ENCODE data around the gene TBC1D20.
"Not testable (repeated sequence)": the region's sequence is repeated elsewhere in the genome, so short reads cannot be mapped to it uniquely, and the experiment has no call there.

The TBC1D20 gene

DNA sequence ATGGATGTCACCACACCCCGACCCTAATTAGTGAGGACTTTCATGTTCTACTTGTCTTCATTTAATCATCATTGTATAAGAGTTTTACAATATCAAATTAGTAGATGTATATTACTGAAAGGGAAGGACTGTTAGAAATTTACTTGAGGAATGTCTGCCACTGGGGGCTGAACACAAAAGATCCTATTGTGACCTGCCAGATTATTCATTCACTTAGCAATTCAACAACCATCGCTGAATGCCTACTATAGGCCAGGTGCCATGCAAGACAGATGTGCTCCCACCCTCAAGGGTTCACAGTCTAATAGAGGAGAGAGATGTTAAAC lies 62.2 kb downstream of the TBC1D20 start:
- no peak for DNase-seq

DNA sequence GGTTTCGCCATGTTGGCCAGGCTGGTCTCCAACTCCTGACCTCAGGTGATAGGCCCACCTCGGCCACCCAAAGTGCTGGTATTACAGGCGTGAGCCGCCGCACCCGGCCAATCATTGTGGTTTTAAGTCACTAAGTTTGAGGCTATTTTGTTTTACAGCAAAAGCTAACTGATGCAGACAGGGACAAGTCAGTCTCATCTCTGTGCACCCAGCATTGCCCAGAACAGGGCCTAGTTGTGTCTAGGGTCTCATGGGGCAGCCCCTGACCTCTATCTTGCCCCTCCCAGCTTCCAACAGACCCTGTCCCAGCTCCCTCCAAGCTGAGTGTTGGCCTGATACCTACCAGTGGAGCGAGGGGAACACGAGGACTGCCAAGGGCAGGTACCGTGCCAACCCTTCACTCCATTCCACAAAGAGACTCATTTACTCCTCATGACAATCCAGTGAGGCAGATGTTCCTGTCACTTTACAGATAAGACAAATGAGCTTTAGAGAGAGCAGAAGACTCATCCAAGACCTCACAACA lies 63.1 kb downstream of the TBC1D20 start:
- DNase-seq = no peak

- DNase-seq = no peak
Measured at GRCh38 chr20:397432-398237, 64.7 kb downstream of the TBC1D20 start.

GRCh38 chr20:396619-397431 lies 65.5 kb downstream of the TBC1D20 start:
- DNase-seq = no peak

- DNase-seq = no peak
Measured at GRCh38 chr20:396252-396618, 66.1 kb downstream of the TBC1D20 start.

DNA sequence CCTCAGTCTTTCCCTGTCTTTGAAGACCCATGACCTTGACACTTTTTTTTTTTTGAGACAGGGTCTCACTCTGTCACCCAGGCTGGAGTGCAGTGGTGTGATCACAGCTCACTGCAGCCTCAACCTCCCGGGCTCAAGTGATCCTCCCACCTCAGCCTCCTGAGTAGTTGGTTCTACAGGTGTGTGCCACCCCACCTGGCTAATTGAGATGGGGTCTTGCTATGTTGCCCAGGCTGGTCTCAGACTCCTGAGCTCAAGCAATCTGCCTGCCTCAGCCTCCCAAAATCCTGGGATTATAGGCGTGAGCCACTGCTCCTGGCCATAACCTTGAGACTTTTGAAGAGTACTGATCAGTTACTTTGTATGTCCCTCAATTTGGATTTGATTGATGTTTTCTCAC lies 69.0 kb downstream of the TBC1D20 start:
- DNase-seq = not testable (repeated sequence)

DNA sequence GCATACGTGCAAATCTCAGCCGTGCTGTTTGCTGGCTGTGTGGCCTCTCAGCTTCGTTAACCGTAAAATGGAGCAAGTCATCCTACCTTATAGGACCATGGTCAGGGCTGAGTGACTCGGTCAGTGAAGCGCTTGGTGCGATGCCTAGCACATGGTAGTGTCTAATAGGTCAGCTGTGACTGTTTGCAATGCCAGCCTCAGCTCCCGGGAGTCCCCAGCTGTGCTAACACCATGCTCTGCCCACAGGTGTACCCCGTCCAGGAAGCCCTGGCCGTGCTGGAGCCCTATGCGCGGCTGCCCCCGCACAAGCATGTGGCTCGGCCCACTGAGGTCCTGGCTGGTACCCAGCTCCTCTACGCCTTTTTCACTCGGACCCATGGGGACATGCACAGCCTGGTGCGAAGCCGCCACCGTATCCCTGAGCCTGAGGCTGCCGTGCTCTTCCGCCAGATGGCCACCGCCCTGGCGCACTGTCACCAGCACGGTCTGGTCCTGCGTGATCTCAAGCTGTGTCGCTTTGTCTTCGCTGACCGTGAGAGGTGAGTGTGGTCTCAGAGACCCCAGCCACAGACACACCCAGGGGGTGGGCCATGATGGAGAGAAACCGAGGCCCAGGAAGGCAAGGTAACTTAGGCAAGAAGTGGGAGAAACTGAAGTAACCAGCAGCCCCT lies 71.2 kb downstream of the TBC1D20 start:
- DNase-seq = no peak

GRCh38 chr20:389220-389619 lies 73.1 kb downstream of the TBC1D20 start:
- no peak for DNase-seq

DNA sequence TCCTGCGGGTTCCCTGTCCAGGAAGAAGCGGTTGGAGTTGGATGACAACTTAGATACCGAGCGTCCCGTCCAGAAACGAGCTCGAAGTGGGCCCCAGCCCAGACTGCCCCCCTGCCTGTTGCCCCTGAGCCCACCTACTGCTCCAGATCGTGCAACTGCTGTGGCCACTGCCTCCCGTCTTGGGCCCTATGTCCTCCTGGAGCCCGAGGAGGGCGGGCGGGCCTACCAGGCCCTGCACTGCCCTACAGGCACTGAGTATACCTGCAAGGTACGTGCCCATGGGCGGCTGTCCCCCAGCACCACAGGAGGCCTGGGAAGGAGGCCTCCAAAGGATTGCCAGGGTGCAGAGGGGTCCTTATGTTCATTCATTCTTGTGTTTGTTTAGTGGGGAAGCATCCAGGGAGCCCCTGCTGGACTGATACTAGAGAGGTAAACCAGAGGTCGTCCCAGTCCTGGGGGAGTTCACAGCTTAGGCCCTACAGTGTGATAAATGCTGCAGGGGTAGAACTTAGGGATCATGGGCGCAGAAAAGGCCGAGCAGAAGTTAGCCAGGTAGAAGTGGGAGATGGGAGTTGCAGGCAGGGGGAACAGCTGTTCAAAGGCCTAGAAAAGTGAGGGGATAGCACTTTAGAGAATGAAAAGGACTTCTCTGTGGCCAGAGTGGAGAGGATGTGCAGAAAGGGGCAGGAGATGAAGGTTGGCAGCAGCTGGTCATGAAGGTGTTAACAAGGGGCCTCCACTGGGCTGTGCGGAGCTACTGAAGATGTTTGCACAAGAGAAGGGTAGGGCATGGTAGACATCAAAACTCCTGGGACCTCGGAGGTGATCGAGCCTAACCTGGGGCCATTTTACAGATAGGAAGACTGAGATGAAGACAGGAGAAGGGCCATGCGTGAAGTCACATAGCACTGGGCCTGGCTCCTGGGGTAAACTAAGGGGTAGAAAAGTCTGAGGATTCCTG lies 74.0 kb downstream of the TBC1D20 start:
- no peak for DNase-seq

- no peak for DNase-seq
Measured at GRCh38 chr20:387520-387919, 74.8 kb downstream of the TBC1D20 start.

- not testable (repeated sequence) for DNase-seq
Measured at GRCh38 chr20:386634-387033, 75.7 kb downstream of the TBC1D20 start.

Data from fibroblast of upper back skin (primary cell).